Tongue (tissue), 2 donors: Measurements from ENCODE around the gene SS18L1. TPM values are rescaled to one million over a fixed set of nuclear protein-coding genes. Genes with fewer than 3 reads are reported as not detected.
A peak's percentile ranks its signal among the peaks of the same experiment; 100 is the strongest.

Experiments used
- DNase-seq: peaks from one replicate; pipeline ENCODE4 v3.0.0-alpha.2; 2015
- total RNA-seq: library from RNA; depleted of rRNA; stranded (reverse); fragments of >200 nt; gene quantifications from one replicate; pipeline ENCODE4 v1.2.3, GENCODE V29; 2014

Gene SS18L1
- total RNA-seq, 1 donor from 2014 or later: 18.9 TPM

- DNase-seq: no peak
Observed at GRCh38 chr20:62156254-62156556, 12.6 kb downstream of the SS18L1 start.

- DNase-seq: peak; percentile 87
Observed at GRCh38 chr20:62156592-62157386, 13.2 kb downstream of the SS18L1 start.

GRCh38 chr20:62157387-62158087, 14.0 kb downstream of the SS18L1 start:
- no peak for DNase-seq

DNA sequence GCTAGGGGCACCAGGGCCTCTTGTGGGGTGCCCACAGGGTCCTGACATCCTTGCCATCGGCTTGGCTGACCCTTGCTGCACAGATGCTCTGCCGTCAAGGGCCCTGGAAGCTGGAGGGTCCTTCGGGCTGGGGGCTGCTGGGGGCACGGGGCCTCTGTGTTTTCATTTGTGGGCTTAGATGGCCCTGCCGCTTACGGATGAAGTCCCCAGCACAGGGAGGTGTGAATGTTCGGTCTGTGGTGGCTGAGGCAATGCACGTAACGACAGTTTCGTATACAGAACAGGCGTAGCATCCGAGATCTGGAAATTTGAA, 14.5 kb downstream of the SS18L1 start:
- DNase-seq: no peak

DNA sequence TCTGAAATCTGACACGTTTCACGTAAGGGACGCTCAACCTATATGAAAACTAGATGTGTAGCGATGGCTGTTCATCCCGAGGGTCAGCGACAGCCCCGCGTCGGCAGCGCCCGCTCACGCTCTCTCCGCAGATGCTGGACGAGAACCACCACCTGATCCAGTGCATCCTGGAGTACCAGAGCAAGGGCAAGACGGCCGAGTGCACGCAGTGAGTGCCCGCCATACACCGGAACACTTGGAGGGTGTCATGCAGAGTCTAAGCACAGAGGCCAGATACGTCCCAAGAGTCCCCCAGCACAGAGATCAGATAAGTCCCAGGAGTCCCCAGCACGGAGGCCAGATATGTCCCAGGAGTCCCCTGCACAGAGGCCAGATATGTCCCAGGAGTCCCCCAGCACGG, 15.0 kb downstream of the SS18L1 start:
- no peak for DNase-seq

- no peak for DNase-seq
Observed at GRCh38 chr20:62159052-62159451, 15.5 kb downstream of the SS18L1 start.

- no peak for DNase-seq
Observed at GRCh38 chr20:62159839-62160238, 16.3 kb downstream of the SS18L1 start.

- DNase-seq: no peak
Observed at GRCh38 chr20:62160253-62160652, 16.7 kb downstream of the SS18L1 start.

DNA sequence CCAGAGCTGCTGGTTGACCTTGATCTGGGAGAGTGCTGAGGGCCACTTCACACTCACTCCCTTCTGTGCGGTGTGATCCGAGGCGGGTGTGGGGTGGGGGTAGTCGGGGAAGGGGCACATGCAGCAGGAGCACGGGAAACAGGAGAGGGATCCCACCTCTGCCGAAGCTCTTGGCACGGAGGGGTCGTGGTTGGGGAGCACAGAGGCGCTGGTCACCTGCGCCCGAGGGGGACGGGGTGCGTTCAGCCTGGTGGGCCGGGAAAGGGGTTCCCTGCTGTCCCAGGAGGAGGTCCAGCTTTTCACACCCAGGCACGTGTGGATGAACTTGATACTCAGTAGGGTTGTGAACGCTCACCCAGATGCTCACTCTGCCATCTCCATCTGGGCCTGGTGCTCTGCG, 17.3 kb downstream of the SS18L1 start:
- DNase-seq: no peak

GRCh38 chr20:62161347-62161746, 17.8 kb downstream of the SS18L1 start:
- no peak for DNase-seq

- no peak for DNase-seq
Observed at GRCh38 chr20:62162765-62163484, 19.4 kb downstream of the SS18L1 start.

DNA sequence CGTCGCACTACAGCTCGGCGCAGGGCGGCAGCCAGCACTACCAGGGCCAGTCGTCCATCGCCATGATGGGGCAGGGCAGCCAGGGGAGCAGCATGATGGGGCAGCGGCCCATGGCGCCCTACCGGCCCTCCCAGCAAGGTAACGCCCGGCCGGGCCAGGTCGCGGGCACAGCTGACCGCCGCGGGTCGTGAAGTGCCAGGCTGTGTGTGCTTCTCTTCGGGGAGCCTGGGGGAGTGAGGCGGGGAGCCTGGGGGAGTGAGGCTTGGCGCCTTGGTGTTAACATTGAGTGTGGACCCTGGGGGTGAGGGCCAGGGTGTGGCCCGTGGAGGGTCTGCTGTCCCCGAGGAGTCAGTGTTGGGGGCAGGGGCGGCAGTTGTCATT, 19.9 kb downstream of the SS18L1 start:
- DNase-seq: no peak

DNA sequence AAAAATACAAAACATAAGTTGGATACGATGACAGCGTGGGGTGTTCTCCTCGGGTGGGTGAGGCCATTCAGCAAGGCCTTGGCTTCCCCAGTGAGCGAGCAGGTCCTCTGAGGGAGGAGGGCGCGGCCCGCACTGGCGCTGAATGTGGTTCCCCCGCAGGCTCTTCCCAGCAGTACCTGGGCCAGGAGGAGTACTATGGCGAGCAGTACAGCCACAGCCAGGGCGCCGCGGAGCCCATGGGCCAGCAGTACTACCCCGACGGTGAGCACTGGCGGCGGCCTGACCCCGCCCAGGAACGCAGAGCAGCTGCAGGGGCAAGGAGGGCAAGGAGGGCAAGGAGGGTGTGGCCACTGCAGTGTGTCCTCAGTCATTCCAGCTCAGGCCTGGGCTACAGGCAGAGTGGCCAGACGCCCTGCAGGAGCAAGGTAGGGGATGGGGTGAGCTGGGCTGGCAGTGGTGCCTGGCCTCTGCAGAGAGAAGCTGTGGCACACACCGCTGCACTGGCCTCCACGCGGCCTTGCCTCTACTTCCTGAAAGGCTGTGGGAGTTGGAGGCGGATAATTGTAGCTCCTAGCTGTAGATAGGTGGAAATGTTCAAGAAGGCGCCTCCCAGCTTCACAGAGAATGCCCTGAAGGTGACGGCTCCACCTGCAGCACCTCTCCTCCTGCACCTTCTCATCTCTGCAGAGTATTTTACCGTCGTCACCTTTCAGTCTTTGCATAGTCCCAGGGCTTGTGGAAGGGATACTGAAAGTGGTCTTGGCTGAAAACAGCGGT, 20.6 kb downstream of the SS18L1 start:
- DNase-seq: no peak

DNA sequence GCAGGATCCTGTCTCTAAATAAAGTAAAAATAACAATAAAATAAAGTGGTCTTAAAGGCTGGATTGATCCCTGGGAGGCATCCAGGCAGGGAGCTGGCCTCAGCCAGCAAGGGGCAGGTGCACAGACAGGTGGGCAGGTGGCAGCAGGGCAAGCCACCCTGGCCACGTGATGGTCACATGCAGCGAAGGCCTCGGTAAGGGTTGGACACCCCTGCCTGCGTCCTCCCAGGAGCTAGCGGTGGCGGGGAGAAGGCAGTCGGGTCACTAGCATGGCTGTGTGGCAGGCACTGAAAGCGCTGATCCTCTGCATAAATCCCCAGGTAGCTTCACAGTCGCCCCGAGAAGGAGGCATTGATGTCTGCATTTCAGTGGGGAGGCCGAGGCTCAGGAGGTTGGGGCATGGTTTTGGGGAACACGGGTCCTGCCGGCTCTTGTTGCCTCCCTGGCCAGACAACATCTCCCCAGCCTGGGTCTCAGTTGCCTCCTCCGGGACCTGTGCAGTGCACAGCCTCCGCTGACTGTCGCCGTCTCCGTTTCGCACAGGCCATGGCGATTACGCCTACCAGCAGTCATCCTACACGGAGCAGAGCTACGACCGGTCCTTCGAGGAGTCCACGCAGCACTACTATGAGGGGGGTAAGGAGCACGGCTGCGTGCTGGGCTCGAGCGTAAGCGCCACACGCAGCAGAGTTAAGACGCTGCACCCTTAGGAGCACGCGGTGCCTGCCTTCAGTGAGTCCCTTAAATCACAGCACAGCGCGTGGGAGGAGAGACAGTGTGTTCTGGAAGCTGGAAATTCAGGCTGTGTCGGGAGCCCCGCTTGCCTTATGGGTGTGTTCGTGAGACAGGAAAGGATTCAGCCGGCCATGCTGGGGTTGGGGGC, 21.6 kb downstream of the SS18L1 start:
- DNase-seq: no peak

- no peak for DNase-seq
Observed at GRCh38 chr20:62165762-62166399, 22.3 kb downstream of the SS18L1 start.

DNA sequence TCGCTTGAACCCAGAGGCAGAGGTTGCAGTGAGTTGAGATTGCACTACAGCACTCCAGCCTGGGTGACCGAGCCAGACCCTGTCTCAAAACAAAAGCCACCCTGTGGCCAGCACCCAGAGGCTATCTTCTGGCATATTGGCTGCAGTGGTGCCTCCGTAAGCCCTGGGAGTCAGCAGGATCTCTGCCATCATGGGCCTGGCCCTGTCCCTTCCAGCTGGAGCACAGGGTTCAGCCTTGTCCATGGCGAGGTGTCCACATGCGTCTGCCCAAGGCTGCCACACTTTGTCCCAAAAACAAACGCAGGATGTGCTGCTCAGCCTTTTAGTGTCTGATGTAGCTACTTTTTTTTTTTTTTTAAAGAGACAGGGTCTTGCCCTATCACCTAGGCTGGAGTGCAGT, 23.9 kb downstream of the SS18L1 start:
- DNase-seq: no peak

DNA sequence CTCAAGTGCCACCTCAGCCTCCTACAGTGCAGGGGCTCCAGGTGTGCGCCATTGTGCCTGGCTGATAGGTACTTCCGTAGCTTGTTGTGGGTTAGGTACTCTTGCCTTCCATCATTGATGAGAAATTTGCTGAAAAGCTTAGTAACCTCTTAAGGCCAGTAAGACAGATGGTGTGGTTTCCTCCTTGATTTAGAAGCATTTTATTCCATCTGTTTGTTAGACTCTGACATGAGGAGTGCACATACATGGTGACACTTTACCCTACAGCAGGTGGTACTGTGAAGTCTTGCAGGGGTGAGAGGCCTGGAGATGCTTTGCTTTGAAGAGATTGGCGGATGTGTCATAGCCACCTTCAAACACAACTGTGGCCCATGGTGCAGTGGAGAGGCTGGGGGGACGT, 24.5 kb downstream of the SS18L1 start:
- no peak for DNase-seq

GRCh38 chr20:62168890-62169435, 25.4 kb downstream of the SS18L1 start:
- DNase-seq: no peak

DNA sequence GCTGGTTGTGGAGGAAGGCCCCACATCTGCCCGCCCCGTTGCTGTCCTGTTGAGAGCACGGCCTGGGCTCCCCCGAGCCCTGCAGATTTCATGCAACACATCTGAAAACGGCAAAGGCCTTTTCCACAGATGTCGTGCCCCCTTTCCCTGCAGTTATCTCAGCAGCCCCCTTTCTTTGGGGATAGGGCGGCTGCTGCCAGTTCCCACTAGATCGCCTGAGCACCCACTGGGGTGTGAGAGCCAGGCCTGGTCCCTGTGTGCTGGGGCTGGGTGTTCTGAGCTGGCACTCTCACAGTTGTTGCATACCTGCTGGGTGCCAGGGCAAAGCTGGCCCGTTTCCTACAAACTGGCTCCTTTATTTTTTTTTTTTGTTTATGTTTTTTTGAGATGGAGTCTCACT, 27.0 kb downstream of the SS18L1 start:
- no peak for DNase-seq

- DNase-seq: no peak
Observed at GRCh38 chr20:62171245-62171644, 27.7 kb downstream of the SS18L1 start.

DNA sequence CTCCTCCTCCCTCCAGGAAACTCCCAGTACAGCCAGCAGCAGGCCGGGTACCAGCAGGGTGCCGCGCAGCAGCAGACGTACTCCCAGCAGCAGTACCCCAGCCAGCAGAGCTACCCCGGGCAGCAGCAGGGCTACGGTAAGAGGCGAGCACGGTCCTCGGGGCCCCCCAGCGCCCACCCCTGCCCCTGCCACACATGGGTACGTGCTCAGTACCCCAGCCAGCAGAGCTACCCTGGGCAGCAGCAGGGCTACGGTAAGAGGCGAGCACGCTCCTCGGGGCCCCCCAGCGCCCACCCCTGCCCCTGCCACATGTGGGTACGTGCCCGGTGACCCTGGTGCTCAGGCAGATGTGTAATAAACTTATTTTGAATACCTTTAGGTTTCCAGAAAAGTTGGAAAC, 29.1 kb downstream of the SS18L1 start:
- no peak for DNase-seq
